Measurements from ENCODE around the gene CSNK1G2. TPM values are rescaled to one million over a fixed set of nuclear protein-coding genes. Genes with fewer than 3 reads are reported as not detected.

Gene CSNK1G2
- total and polyA plus RNA-seq, 2 of the 13 experiments (the other 11 are each of a cell fraction or from before 2014, with no cell fraction given) = 53.8 to 72.5 TPM

DNA sequence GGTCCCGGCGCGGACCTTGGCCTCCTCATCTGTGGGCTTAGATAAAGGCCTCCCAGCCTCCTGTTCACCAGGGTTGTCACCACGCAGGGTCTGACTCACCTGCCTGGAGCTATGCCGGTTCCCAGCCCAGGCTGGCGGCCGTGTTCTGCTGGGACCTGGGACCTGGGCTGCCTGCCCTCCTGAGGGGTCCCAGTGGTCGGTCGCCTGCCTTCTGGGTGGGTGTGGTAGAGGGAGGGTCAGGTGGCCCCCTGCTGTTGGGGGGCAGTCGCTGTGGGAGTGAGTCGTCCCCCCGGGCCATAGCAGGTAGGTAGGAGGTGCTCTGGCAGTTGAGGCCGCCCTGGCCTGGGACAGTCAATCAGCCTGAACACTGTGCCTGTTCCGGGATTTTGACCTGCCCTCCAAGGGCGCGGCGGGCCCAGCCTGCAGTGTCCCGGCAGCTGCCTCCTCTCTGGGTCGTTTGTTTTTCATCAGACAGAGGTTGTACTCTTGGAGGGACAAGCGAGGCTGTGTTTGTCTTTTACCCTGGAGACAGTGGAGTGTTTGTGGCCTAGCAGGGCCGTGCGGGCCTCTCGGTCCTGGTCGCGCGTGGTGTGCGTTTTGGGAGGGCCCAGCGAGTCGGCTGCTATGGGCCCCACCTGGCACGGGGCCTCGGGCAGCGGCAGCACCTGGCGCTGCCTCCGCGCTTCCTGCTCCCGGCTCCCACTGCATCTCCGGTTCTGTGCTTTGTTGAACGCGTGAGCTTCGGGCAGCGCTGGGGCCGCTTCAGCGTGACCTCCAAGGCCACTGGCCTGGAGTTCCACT lies 33.2 kb upstream of the CSNK1G2 start (continued):
- TF ChIP-seq, protein P1, sequence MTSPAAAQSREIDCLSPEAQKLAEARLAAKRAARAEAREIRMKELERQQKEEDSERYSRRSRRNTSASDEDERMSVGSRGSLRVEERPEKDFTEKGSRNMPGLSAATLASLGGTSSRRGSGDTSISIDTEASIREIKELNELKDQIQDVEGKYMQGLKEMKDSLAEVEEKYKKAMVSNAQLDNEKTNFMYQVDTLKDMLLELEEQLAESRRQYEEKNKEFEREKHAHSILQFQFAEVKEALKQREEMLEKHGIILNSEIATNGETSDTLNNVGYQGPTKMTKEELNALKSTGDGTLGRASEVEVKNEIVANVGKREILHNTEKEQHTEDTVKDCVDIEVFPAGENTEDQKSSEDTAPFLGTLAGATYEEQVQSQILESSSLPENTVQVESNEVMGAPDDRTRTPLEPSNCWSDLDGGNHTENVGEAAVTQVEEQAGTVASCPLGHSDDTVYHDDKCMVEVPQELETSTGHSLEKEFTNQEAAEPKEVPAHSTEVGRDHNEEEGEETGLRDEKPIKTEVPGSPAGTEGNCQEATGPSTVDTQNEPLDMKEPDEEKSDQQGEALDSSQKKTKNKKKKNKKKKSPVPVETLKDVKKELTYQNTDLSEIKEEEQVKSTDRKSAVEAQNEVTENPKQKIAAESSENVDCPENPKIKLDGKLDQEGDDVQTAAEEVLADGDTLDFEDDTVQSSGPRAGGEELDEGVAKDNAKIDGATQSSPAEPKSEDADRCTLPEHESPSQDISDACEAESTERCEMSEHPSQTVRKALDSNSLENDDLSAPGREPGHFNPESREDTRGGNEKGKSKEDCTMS (CRISPR knock-in tag; conservative IDR thresholded peaks at IDR 0.05) = no peak
- TF ChIP-seq ZNF83 (CRISPR knock-in tag; IDR thresholded peaks at IDR 0.05; ENCODE audit: borderline replicate concordance) = no peak
- TF ChIP-seq ZNF430 (CRISPR knock-in tag; IDR thresholded peaks at IDR 0.05) = no peak
- no peak for TF ChIP-seq TMF1 (CRISPR knock-in tag; IDR thresholded peaks at IDR 0.05; ENCODE audit: low read depth)
- TF ChIP-seq YEATS2 (CRISPR knock-in tag; IDR thresholded peaks at IDR 0.05; ENCODE audit: borderline replicate concordance) = no peak
- no peak; the same call in 1 of the 2 replicates for TF ChIP-seq ATRX (CRISPR knock-in tag; IDR thresholded peaks at IDR 0.05; ENCODE audit: borderline replicate concordance)
- no peak for TF ChIP-seq FOSL1 (CRISPR knock-in tag; IDR thresholded peaks at IDR 0.05; ENCODE audit: borderline replicate concordance)
- no peak for TF ChIP-seq PPARG (CRISPR knock-in tag; conservative IDR thresholded peaks at IDR 0.05)
- TF ChIP-seq, protein P2, sequence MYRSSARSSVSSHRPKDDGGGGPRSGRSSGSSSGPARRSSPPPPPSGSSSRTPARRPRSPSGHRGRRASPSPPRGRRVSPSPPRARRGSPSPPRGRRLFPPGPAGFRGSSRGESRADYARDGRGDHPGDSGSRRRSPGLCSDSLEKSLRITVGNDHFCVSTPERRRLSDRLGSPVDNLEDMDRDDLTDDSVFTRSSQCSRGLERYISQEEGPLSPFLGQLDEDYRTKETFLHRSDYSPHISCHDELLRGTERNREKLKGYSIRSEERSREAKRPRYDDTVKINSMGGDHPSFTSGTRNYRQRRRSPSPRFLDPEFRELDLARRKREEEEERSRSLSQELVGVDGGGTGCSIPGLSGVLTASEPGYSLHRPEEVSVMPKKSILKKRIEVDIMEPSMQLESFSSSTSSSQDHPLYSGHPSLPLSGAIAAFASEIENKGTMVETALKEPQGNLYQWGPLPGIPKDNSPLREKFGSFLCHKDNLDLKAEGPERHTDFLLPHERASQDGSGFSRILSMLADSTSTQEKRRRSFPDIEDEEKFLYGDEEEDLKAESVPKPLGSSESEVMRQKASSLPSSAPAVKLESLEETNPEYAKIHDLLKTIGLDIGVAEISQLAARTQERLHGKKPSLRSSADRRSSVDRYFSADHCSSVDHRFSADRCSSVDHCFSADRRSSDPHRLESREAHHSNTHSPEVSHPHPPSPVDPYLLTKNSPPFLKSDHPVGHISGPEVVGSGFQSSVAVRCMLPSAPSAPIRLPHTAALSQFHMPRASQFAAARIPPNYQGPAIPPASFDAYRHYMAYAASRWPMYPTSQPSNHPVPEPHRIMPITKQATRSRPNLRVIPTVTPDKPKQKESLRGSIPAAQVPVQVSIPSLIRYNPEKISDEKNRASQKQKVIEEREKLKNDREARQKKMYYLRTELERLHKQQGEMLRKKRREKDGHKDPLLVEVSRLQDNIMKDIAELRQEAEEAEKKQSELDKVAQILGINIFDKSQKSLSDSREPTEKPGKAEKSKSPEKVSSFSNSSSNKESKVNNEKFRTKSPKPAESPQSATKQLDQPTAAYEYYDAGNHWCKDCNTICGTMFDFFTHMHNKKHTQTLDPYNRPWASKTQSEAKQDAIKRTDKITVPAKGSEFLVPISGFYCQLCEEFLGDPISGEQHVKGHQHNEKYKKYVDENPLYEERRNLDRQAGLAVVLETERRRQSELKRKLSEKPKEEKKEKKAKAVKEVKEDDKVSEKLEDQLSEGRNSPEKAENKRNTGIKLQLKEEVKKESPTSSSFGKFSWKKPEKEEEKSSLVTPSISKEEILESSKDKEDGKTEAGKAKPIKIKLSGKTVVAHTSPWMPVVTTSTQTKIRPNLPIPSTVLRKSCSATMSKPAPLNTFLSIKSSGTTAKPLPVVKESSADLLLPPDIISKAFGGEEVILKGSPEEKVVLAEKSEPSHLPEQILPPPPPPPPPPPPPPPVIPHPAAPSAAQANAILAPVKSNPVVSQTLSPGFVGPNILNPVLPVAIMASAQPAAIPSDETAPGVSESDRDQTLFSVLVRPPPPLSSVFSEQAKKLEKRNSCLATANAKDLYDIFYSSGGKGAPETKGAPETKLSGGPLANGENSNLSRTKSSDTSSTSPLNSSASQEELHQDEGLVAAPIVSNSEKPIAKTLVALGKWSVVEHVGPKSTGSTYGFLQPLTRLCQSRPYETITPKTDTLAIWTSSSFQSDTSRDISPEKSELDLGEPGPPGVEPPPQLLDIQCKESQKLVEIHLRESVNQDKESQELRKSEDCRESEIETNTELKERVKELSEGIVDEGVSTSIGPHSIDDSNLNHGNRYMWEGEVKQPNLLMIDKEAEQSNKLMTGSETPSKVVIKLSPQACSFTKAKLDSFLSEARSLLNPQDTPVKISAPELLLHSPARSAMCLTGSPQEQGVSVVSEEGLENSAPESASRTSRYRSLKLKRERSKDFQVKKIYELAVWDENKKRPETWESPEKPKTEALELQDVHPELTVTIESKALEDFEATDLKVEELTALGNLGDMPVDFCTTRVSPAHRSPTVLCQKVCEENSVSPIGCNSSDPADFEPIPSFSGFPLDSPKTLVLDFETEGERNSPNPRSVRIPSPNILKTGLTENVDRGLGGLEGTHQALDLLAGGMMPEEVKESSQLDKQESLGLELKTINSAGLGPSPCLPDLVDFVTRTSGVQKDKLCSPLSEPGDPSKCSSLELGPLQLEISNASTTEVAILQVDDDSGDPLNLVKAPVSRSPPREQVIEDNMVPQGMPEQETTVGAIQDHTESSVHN (CRISPR knock-in tag; IDR thresholded peaks at IDR 0.05) = no peak
- no peak for TF ChIP-seq KDM6A (CRISPR knock-in tag; IDR thresholded peaks at IDR 0.05; ENCODE audit: low read depth)
- TF ChIP-seq, protein P3, sequence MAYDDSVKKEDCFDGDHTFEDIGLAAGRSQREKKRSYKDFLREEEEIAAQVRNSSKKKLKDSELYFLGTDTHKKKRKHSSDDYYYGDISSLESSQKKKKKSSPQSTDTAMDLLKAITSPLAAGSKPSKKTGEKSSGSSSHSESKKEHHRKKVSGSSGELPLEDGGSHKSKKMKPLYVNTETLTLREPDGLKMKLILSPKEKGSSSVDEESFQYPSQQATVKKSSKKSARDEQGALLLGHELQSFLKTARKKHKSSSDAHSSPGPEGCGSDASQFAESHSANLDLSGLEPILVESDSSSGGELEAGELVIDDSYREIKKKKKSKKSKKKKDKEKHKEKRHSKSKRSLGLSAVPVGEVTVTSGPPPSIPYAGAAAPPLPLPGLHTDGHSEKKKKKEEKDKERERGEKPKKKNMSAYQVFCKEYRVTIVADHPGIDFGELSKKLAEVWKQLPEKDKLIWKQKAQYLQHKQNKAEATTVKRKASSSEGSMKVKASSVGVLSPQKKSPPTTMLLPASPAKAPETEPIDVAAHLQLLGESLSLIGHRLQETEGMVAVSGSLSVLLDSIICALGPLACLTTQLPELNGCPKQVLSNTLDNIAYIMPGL (CRISPR knock-in tag; IDR thresholded peaks at IDR 0.05; ENCODE audit: borderline replicate concordance in 1 of 2, low read depth in 1 of 2) = peak in 1 of 2 experiments; percentile 63; a peak in 1 of 4 replicates
- TF ChIP-seq, protein P4, sequence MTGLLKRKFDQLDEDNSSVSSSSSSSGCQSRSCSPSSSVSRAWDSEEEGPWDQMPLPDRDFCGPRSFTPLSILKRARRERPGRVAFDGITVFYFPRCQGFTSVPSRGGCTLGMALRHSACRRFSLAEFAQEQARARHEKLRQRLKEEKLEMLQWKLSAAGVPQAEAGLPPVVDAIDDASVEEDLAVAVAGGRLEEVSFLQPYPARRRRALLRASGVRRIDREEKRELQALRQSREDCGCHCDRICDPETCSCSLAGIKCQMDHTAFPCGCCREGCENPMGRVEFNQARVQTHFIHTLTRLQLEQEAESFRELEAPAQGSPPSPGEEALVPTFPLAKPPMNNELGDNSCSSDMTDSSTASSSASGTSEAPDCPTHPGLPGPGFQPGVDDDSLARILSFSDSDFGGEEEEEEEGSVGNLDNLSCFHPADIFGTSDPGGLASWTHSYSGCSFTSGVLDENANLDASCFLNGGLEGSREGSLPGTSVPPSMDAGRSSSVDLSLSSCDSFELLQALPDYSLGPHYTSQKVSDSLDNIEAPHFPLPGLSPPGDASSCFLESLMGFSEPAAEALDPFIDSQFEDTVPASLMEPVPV (CRISPR knock-in tag; IDR thresholded peaks at IDR 0.05) = 0 out of 2 replicates have a peak, but pooled peaks have one; percentile 12
- no peak for TF ChIP-seq TOPORS (CRISPR knock-in tag; IDR thresholded peaks at IDR 0.05)
